H1 (cell line): ENCODE measurements around the gene SP8. TPM values are rescaled to one million over a fixed set of nuclear protein-coding genes. Genes with fewer than 3 reads are reported as not detected.

ENCODE experiments used
- CTCF ChIA-PET: fragments of 300-600 bp; sonication (Branson Sonifier 250); formaldehyde crosslinking; loops from one replicate; lab custom pipeline; 2021; ENCODE audit not compliant: partially characterized antibody; lab: Charles Lee
- POLR2A ChIA-PET: fragments of 300-600 bp; sonication (Branson Sonifier 250); formaldehyde crosslinking; loops from one replicate; lab custom pipeline; 2021; ENCODE audit warnings: inconsistent platforms; ENCODE audit not compliant: partially characterized antibody; lab: Charles Lee
- DNase-seq, 2 experiments: peaks; one replicate each; pipeline versions ENCODE4 v3.0.0 to v3.0.0-alpha.2; 2010 to 2022; ENCODE audit warnings: low spot score in 2 of 2, low read depth in 1 of 2, mixed read lengths in 1 of 2
- FAIRE-seq: peaks from 2 replicates; lab custom pipeline; 2011; peaks lifted over from hg19 to GRCh38; lab: Jason Lieb, UNC
- H2AFZ ChIP-seq: 2 replicates; pipeline ENCODE4 v1.8.1; 2012; ENCODE audit warnings: low read length, inconsistent platforms
- H2AK5ac ChIP-seq: 2 replicates; pipeline ENCODE4 v1.6.1; 2013; ENCODE audit warnings: low read depth, low read length
- H2BK120ac ChIP-seq: replicated peaks from 2 replicates; pipeline ENCODE3; 2013; ENCODE audit warnings: low read depth, low read length, inconsistent platforms
- H2BK12ac ChIP-seq: 2 replicates; pipeline ENCODE4 v1.6.1; 2013; ENCODE audit warnings: low read depth, low read length
- H2BK15ac ChIP-seq: 2 replicates; pipeline ENCODE4 v1.6.1; 2013; ENCODE audit warnings: low read length
- H2BK20ac ChIP-seq: 2 replicates; pipeline ENCODE4 v1.6.1; 2013; ENCODE audit warnings: low read length
- H2BK5ac ChIP-seq: 2 replicates; pipeline ENCODE4 v1.6.1; 2013; ENCODE audit warnings: low read depth, low read length
- H3K14ac ChIP-seq: 2 replicates; pipeline ENCODE4 v1.6.1; 2013; ENCODE audit warnings: inconsistent platforms; ENCODE audit not compliant: insufficient read length
- H3K18ac ChIP-seq: 2 replicates; pipeline ENCODE4 v1.6.1; 2013; ENCODE audit warnings: low read length; ENCODE audit errors: extremely low read depth
- H3K23ac ChIP-seq: 2 replicates; pipeline ENCODE4 v1.6.1; 2013; ENCODE audit warnings: inconsistent platforms; ENCODE audit not compliant: insufficient read length
- H3K23me2 ChIP-seq: 2 replicates; pipeline ENCODE4 v1.6.1; 2013; ENCODE audit warnings: low read depth, low read length
- H3K27ac ChIP-seq: 2 replicates; pipeline ENCODE4 v1.6.1; 2011; ENCODE audit warnings: low read depth, low read length, inconsistent platforms
- H3K27me3 ChIP-seq, 4 experiments: replicated peaks in 1 of 4; 1 replicate in 1 of 4; 2 replicates in 3 of 4; pipeline versions ENCODE4 v1.6.1 to v1.8.1; 2011 to 2013; ENCODE audit warnings: low read length in 3 of 4, mild to moderate bottlenecking in 3 of 4, inconsistent platforms in 2 of 4, mixed read lengths in 2 of 4, moderate library complexity in 1 of 4; ENCODE audit not compliant: control insufficient read depth in 3 of 4, insufficient read depth in 3 of 4; ENCODE audit errors: extremely low read depth in 1 of 4
- H3K36me3 ChIP-seq, 4 experiments: 2 replicates each; pipeline versions ENCODE4 v1.6.1 to v1.8.1; 2011 to 2013; ENCODE audit warnings: mild to moderate bottlenecking in 4 of 4, low read length in 3 of 4, moderate library complexity in 2 of 4, control low read depth in 1 of 4, inconsistent platforms in 1 of 4; ENCODE audit not compliant: insufficient read depth in 4 of 4, control insufficient read depth in 2 of 4
- H3K4ac ChIP-seq: replicated peaks from 2 replicates; pipeline ENCODE3; 2013; ENCODE audit warnings: low read length, low read depth, mixed read lengths, inconsistent platforms; ENCODE audit not compliant: insufficient read length
- H3K4me1 ChIP-seq, 4 experiments: replicated peaks in 1 of 4; 1 replicate in 1 of 4; 2 replicates in 3 of 4; pipeline versions ENCODE4 v1.6.1 to v1.8.1; 2011 to 2013; ENCODE audit warnings: low read length in 3 of 4, inconsistent platforms in 2 of 4, mixed read lengths in 1 of 4; ENCODE audit not compliant: insufficient read depth in 4 of 4, control insufficient read depth in 3 of 4
- H3K4me2 ChIP-seq, 2 experiments: 2 replicates each; pipeline versions ENCODE4 v1.6.1 to v1.8.1; 2011 to 2013; ENCODE audit warnings: low read depth in 2 of 2, low read length in 2 of 2, control low read depth in 1 of 2, inconsistent platforms in 1 of 2, mild to moderate bottlenecking in 1 of 2; ENCODE audit not compliant: insufficient read depth in 1 of 2
- H3K4me3 ChIP-seq, 4 experiments: fragments of 200-600, 300-600 bp in 1 of 4; sonication (generic), shearing (Covaris generic), sonication (Bioruptor Twin) in 1 of 4; 2 replicates each; pipeline versions ENCODE4 v1.5.1 to v1.8.1; 2011 to 2016; ENCODE audit warnings: low read length in 4 of 4, low read depth in 3 of 4, control low read depth in 2 of 4, inconsistent platforms in 2 of 4, mild to moderate bottlenecking in 2 of 4, mixed read lengths in 1 of 4, moderate library complexity in 1 of 4; ENCODE audit not compliant: insufficient read depth in 2 of 4; ENCODE audit errors: extremely low read depth in 1 of 4
- H3K56ac ChIP-seq: replicated peaks from 2 replicates; pipeline ENCODE3; 2013; ENCODE audit warnings: low read depth, mild to moderate bottlenecking, mixed read lengths, low read length, inconsistent platforms; ENCODE audit not compliant: insufficient read length
- H3K79me1 ChIP-seq: 2 replicates; pipeline ENCODE4 v1.6.1; 2013; ENCODE audit warnings: low read depth, low read length, control low read depth
- H3K79me2 ChIP-seq, 2 experiments: 2 replicates each; pipeline versions ENCODE4 v1.6.1 to v1.8.1; 2012 to 2013; ENCODE audit warnings: low read length in 2 of 2, mild to moderate bottlenecking in 2 of 2, inconsistent platforms in 1 of 2; ENCODE audit not compliant: insufficient read depth in 2 of 2, control insufficient read depth in 1 of 2
- H3K9ac ChIP-seq, 4 experiments: replicated peaks in 1 of 4; 1 replicate in 1 of 4; 2 replicates in 3 of 4; pipeline versions ENCODE4 v1.6.1 to v1.8.1; 2011 to 2013; ENCODE audit warnings: low read depth in 3 of 4, low read length in 3 of 4, control low read depth in 2 of 4, mild to moderate bottlenecking in 2 of 4, moderate library complexity in 2 of 4, inconsistent platforms in 1 of 4; ENCODE audit errors: extremely low read depth in 1 of 4
- H3K9me3 ChIP-seq, 2 experiments: 2 replicates each; pipeline versions ENCODE4 v1.6.1 to v1.8.1; 2012 to 2013; ENCODE audit warnings: mild to moderate bottlenecking in 2 of 2, moderate library complexity in 2 of 2, control low read depth in 1 of 2, inconsistent platforms in 1 of 2, low read depth in 1 of 2, low read length in 1 of 2, mixed read lengths in 1 of 2; ENCODE audit not compliant: insufficient read depth in 2 of 2
- H4K20me1 ChIP-seq, 2 experiments: replicated peaks in 1 of 2; 2 replicates each; pipeline versions ENCODE3 to v1.8.1; 2011 to 2013; ENCODE audit warnings: inconsistent platforms in 2 of 2, low read length in 2 of 2, mild to moderate bottlenecking in 1 of 2; ENCODE audit not compliant: insufficient read depth in 2 of 2, control insufficient read depth in 1 of 2
- H4K5ac ChIP-seq: 2 replicates; pipeline ENCODE4 v1.6.1; 2013; ENCODE audit warnings: low read length, low read depth, mixed read lengths, inconsistent platforms; ENCODE audit not compliant: insufficient read length
- H4K8ac ChIP-seq: 2 replicates; pipeline ENCODE4 v1.8.0; 2013; ENCODE audit warnings: mild to moderate bottlenecking, moderate library complexity, low read length, inconsistent platforms; ENCODE audit not compliant: insufficient read depth; ENCODE audit errors: extremely low read depth
- H4K91ac ChIP-seq: replicated peaks from 2 replicates; pipeline ENCODE3; 2013; ENCODE audit warnings: low read length, mixed read lengths, inconsistent platforms; ENCODE audit not compliant: insufficient read length
- CEBPB ChIP-seq: IDR thresholded peaks from 2 replicates; pipeline ENCODE4 v1.6.1; 2012; ENCODE audit warnings: low read depth, low read length
- CREB1 ChIP-seq: IDR thresholded peaks from 2 replicates; pipeline ENCODE4 v1.6.1; 2012; ENCODE audit warnings: inconsistent platforms
- EZH2 ChIP-seq: fragments of 200-600 bp; sonication (generic); IDR thresholded peaks from 2 replicates; pipeline ENCODE4 v1.7.1; 2012; ENCODE audit warnings: low read depth, mild to moderate bottlenecking, moderate library complexity, low read length, inconsistent platforms; ENCODE audit not compliant: severe bottlenecking
- HDAC6 ChIP-seq: IDR thresholded peaks from one replicate; pipeline ENCODE4 v1.7.1; 2012; ENCODE audit warnings: low read depth, mild to moderate bottlenecking, inconsistent platforms, low read length, moderate library complexity
- KDM4A ChIP-seq: IDR thresholded peaks from one replicate; pipeline ENCODE4 v1.7.1; 2012; ENCODE audit warnings: low read depth, mild to moderate bottlenecking, moderate library complexity, low read length, inconsistent platforms; ENCODE audit not compliant: severe bottlenecking
- PHF8 ChIP-seq: fragments of 200-600 bp; sonication (generic); conservative IDR thresholded peaks from 2 replicates; pipeline ENCODE4 v1.7.1; 2012; ENCODE audit warnings: low read depth, mild to moderate bottlenecking, inconsistent platforms, low read length, moderate library complexity
- POLR2AphosphoS5 ChIP-seq: IDR thresholded peaks from 2 replicates; pipeline ENCODE4 v1.6.1; 2011; ENCODE audit warnings: low read depth, low read length
- RFX5 ChIP-seq: IDR thresholded peaks from 2 replicates; pipeline ENCODE4 v1.6.1; 2011; ENCODE audit warnings: low read depth, low read length, improper control_type of control experiment, borderline replicate concordance
- SAP30 ChIP-seq: fragments of 300-600 bp; sonication (generic); IDR thresholded peaks from 2 replicates; pipeline ENCODE4 v1.7.1; 2012; ENCODE audit warnings: low read length, moderate library complexity, mild to moderate bottlenecking, inconsistent platforms; ENCODE audit not compliant: insufficient read depth, insufficient replicate concordance
- SRF ChIP-seq: IDR thresholded peaks from 2 replicates; pipeline ENCODE4 v1.6.1; 2011; ENCODE audit warnings: mild to moderate bottlenecking, low read depth, low read length, moderate library complexity
- SUZ12 ChIP-seq: fragments of 200-600 bp; sonication (generic); IDR thresholded peaks from 2 replicates; pipeline ENCODE4 v1.6.1; 2012; ENCODE audit warnings: mild to moderate bottlenecking, inconsistent platforms, low read length, moderate library complexity, mixed read lengths
- TCF12 ChIP-seq: IDR thresholded peaks from 2 replicates; pipeline ENCODE4 v1.6.1; 2011; ENCODE audit warnings: low read depth, mild to moderate bottlenecking, low read length
- WGBS, 2 experiments: shearing (Covaris generic) in 1 of 2; methylation state at CpG; one replicate each; pipeline versions ENCODE4 v1.1.6 to v1.1.7; 2013 to 2015; ENCODE audit warnings: low lambda C conversion rate in 2 of 2, mixed read lengths in 2 of 2, inconsistent platforms in 1 of 2, low coverage in 1 of 2, missing lambda C conversion rate in 1 of 2; ENCODE audit not compliant: insufficient replicate concordance in 2 of 2, insufficient coverage in 1 of 2, insufficient read length in 1 of 2; ENCODE audit errors: extremely low coverage in 1 of 2, missing lambda C conversion rate in 1 of 2; 5-methylcytosine and 5-hydroxymethylcytosine counted together
- polyA plus RNA-seq, 7 experiments: library from polyadenylated mRNA; depleted of rRNA in 3 of 7; stranded (reverse) in 5 of 7; unstranded in 2 of 7; fragments of >200 nt in 5 of 7; fragments of 200-250 nt in 2 of 7; gene quantifications; 1 replicate in 5 of 7; 2 replicates in 1 of 7; 4 replicates in 1 of 7; pipeline versions ENCODE4 v1.2.1 to v1.2.3, GENCODE V29; 2011 to 2013; ENCODE audit warnings: missing spikeins in 2 of 7, mixed read lengths in 2 of 7
- total RNA-seq: library from RNA; stranded (reverse); fragmentation: NEBNext Ultra II Directional; extraction: Animal tissue kit (Norgen Biotek cat#: 25700); gene quantifications from 2 replicates; pipeline ENCODE4 v1.2.1, GENCODE V29; 2021
- TF ChIP-seq, protein P1 (sequence below): IDR thresholded peaks from 2 replicates; pipeline ENCODE4 v1.6.1; 2011; ENCODE audit warnings: low read length, improper control_type of control experiment

Gene SP8
- total and polyA plus RNA-seq, 2 of the 8 experiments (the other 6 are each of a cell fraction or from before 2014, with no cell fraction given) = 11.3 to 12.0 TPM

DNA sequence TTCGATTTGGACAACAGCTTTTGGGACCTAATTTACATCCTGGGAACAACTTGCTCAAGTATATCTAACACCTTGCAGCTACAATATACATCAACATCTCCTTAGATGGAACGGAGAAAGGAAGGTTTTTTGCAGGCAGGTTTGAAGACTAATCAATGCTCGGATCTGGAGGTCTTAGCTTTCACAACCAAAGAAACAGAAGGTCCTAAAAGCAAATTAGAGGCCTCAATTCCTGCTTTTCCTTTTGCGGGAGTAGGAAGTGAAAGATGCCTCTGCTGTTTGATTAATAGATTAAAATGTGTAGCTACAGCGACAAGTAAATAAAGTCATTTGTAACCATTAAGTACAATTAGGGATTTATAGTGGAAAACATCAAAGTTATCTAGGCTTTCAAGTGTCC is 3.7 kb upstream of the SP8 start:
- Histone ChIP-seq H3K4me3 (peak overlapping the region in 2 of 4 experiments; percentile 4 to 58; a peak in 3 of 8 replicates), H3K36me3 (no peaks in the 10 kb centered on the region), H3K27ac (no peak overlapping the region), H2BK120ac (no peak overlapping the region), H2BK20ac (no peak overlapping the region), H4K8ac (no peak overlapping the region), H2BK12ac (no peak overlapping the region), H3K23me2 (peaks cover 16% of the 10 kb centered on the region), H3K9me3 (no peaks in the 10 kb centered on the region), H2AFZ (no peak overlapping the region), H3K79me1 (no peaks in the 10 kb centered on the region), H2AK5ac (no peak overlapping the region), H3K4ac (no peak overlapping the region), H3K56ac (no peak overlapping the region), H3K9ac (no peak overlapping the region), H3K14ac (no peak overlapping the region), H3K4me2 (peak overlapping the region; percentile 82 to 95; a peak in 2 of 4 replicates), H3K18ac (no peak overlapping the region), H2BK15ac (no peak overlapping the region), H2BK5ac (no peak overlapping the region), H3K4me1 (peaks cover 8 to 28% (median 19%) of the 10 kb centered on the region in 4 experiments; a peak in 6 of 7 replicates), H4K20me1 (no peaks in the 10 kb centered on the region), H4K5ac (no peak overlapping the region), H3K23ac (no peak overlapping the region), H3K79me2 (peaks cover 0 to 7% of the 10 kb centered on the region in 2 experiments; a peak in 1 of 4 replicates), H4K91ac (no peak overlapping the region), H3K27me3 (peaks cover 19 to 70% (median 50%) of the 10 kb centered on the region in 4 experiments)
- POLR2A ChIA-PET = interaction anchor here (0.9 to 16.7 kb wide), 3 partner anchors 9 to 44 kb away, joined by 3 to 192 read pairs (median 3); partner anchors contain the start of gene SP8
- CTCF ChIA-PET = interaction anchor here (0.6 to 5.9 kb wide), 7 partner anchors 8 to 1026 kb away, joined by 3 to 48 read pairs (median 5); no protein-coding TSS in a partner anchor
- WGBS, 2 experiments = 7% methylated on average over 5 of the region's 5 CpGs; no CpG with 5 or more reads in 1 of the 2 experiments
- FAIRE-seq (no peak), DNase-seq (no peak)
- TF ChIP-seq PHF8 (no peak), CREB1 (no peak), TCF12 (no peak), SUZ12 (peak; percentile 45; the same call in 1 of the 2 replicates), POLR2AphosphoS5 (no peak), RFX5 (no peak), EZH2 (peak; percentile 51), SRF (no peak), HDAC6 (no peak), CEBPB (no peak), SAP30 (no peak), KDM4A (no peak)
- TF ChIP-seq, protein P1, sequence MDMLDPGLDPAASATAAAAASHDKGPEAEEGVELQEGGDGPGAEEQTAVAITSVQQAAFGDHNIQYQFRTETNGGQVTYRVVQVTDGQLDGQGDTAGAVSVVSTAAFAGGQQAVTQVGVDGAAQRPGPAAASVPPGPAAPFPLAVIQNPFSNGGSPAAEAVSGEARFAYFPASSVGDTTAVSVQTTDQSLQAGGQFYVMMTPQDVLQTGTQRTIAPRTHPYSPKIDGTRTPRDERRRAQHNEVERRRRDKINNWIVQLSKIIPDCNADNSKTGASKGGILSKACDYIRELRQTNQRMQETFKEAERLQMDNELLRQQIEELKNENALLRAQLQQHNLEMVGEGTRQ = no peak
